Central memory CD4-positive, alpha-beta T cell (primary cell): ENCODE measurements around the gene CHPF.

Experiments
- DNase-seq: peaks from one replicate; pipeline ENCODE4 v3.0.0; 2022
- total RNA-seq, 3 experiments: gene quantifications; one replicate each; lab custom pipeline; 2026; lab: John Stamatoyannopoulos, UW

Gene CHPF
- total RNA-seq, result 6.8 to 50.1 (median 8.8) reads per million in 3 experiments

- peak; percentile 91 for DNase-seq
These were observed at the start of gene CHPF, which contains the start of gene TMEM198 for GRCh38 chr2:219543596-219544358. CHPF (minus strand) TSS chr2:219543809; CDS start chr2:219543538, 271 bp downstream. TMEM198 (plus strand) TSS chr2:219544028; CDS start chr2:219544728, 700 bp downstream.

GRCh38 chr2:219593154-219593553 lies 49.5 kb upstream of the CHPF start:
- DNase-seq, result no peak

GRCh38 chr2:219592736-219593135 lies 49.1 kb upstream of the CHPF start:
- no peak for DNase-seq

GRCh38 chr2:219591091-219591490 lies 47.5 kb upstream of the CHPF start:
- no peak for DNase-seq

- DNase-seq, result no peak
These were observed 37.7 kb upstream of the CHPF start for GRCh38 chr2:219581346-219581745.

GRCh38 chr2:219578811-219579613 lies 35.4 kb upstream of the CHPF start:
- DNase-seq, result no peak

GRCh38 chr2:219576505-219577388 lies 33.1 kb upstream of the CHPF start:
- no peak for DNase-seq

GRCh38 chr2:219575566-219576504 lies 32.2 kb upstream of the CHPF start:
- no peak for DNase-seq

- DNase-seq, result no peak
These were observed 31.1 kb upstream of the CHPF start for GRCh38 chr2:219574484-219575311.

GRCh38 chr2:219573166-219573565 lies 29.6 kb upstream of the CHPF start:
- DNase-seq, result no peak

- DNase-seq, result no peak
These were observed 28.8 kb upstream of the CHPF start, which contains the start of gene INHA for GRCh38 chr2:219572237-219573001. INHA (plus strand) TSS chr2:219572310; CDS start chr2:219572375, 65 bp downstream.

GRCh38 chr2:219571311-219572236 lies 28.0 kb upstream of the CHPF start, which contains the start of gene OBSL1:
OBSL1 (minus strand) TSS chr2:219571539; CDS start chr2:219571232, 307 bp downstream.
- DNase-seq, result no peak

GRCh38 chr2:219570924-219571310 lies 27.3 kb upstream of the CHPF start:
- no peak for DNase-seq

GRCh38 chr2:219570194-219570923 lies 26.8 kb upstream of the CHPF start:
- DNase-seq, result no peak

GRCh38 chr2:219569635-219570034 lies 26.0 kb upstream of the CHPF start:
- DNase-seq, result no peak

GRCh38 chr2:219569041-219569440 lies 25.4 kb upstream of the CHPF start:
- no peak for DNase-seq

GRCh38 chr2:219567791-219568361 lies 24.3 kb upstream of the CHPF start:
- no peak for DNase-seq
